ENCODE results near the gene LILRA1. TPM values are rescaled to one million over a fixed set of nuclear protein-coding genes. Genes with fewer than 3 reads are reported as not detected.

LILRA1 gene
- total and polyA plus RNA-seq, 2 donors (not counting 1 experiment from before 2014, with no cell fraction given), result 1.5 TPM; not detected in 1

GRCh38 chr19:54554006-54554405 lies 39.4 kb upstream of the LILRA1 start:
- TF ChIP-seq EZH2 (IDR thresholded peaks at IDR 0.05; ENCODE audit: borderline replicate concordance, insufficient read depth, low read depth, low read length, poor library complexity, severe bottlenecking) (no peak), CTCF (IDR thresholded peaks at IDR 0.05) (no peak)
- Mint-ChIP-seq H3K4me1 (peaks cover 14% of the 10 kb centered on the region), H3K4me3 (no peak overlapping the region), H3K27ac (no peak overlapping the region), H3K9me3 (ENCODE audit: insufficient read depth) (no peaks in the 10 kb centered on the region), H3K27me3 (peaks cover 28% of the 10 kb centered on the region)
- Histone ChIP-seq H3K4me3 (ENCODE audit: control extremely low read depth in 1 of 5, extremely low read depth in 1 of 5, insufficient read depth in 1 of 5, low read depth in 2 of 5, low read length in 4 of 5) (no peak overlapping the region), H3K79me2 (ENCODE audit: control insufficient read depth, insufficient read depth, low read length) (no peaks in the 10 kb centered on the region), H2AFZ (ENCODE audit: insufficient read depth, low read depth, low read length, poor library complexity, severe bottlenecking) (no peak overlapping the region), H3K36me3 (replicated peaks in 1 of 2; ENCODE audit: control extremely low read depth in 1 of 2, control insufficient read depth in 1 of 2, extremely low read depth in 1 of 2, insufficient read depth in 2 of 2, low read length in 1 of 2) (no peaks in the 10 kb centered on the region), H3K4me1 (ENCODE audit: control insufficient read depth in 2 of 2, insufficient read depth in 2 of 2, low read length in 2 of 2) (peaks cover 12 to 14% of the 10 kb centered on the region in 2 donors), H3K9ac (ENCODE audit: low read length) (no peak overlapping the region), H3K4me2 (replicated peaks; ENCODE audit: low read depth, low read length, poor library complexity, severe bottlenecking) (no peak overlapping the region), H3K9me3 (ENCODE audit: control extremely low read depth in 1 of 3, control insufficient read depth in 2 of 3, insufficient read depth in 1 of 3, low read length in 2 of 3) (no peaks in the 10 kb centered on the region), H3K27ac (ENCODE audit: low read length in 2 of 2) (no peak overlapping the region), H3K27me3 (replicated peaks in 1 of 4; ENCODE audit: control extremely low read depth in 1 of 4, control insufficient read depth in 3 of 4, insufficient read depth in 4 of 4, low read length in 3 of 4) (peaks cover 0 to 5% (median 1%) of the 10 kb centered on the region in 4 experiments), H4K20me1 (ENCODE audit: control insufficient read depth, insufficient read depth, low read length, poor library complexity, severe bottlenecking) (no peaks in the 10 kb centered on the region)
- intact Hi-C loops (cut with micrococcal nuclease), result no loop called here
- CTCF ChIA-PET, result no interaction called here
- no peak for DNase-seq
- POLR2A ChIA-PET, result no interaction called here
- 98% methylated on average over 10 of the region's 10 CpGs for WGBS (ENCODE audit: insufficient coverage)
- ATAC-seq (ENCODE audit: low read depth), result no peak

GRCh38 chr19:54554896-54555295 lies 38.5 kb upstream of the LILRA1 start:
- peaks cover 12 to 14% of the 10 kb centered on the region in 2 donors for H3K4me1 ChIP-seq (ENCODE audit: control insufficient read depth in 2 of 2, insufficient read depth in 2 of 2, low read length in 2 of 2)
- intact Hi-C loops (cut with micrococcal nuclease), result no loop called here
- no peaks in the 10 kb centered on the region for H4K20me1 ChIP-seq (ENCODE audit: control insufficient read depth, insufficient read depth, low read length, poor library complexity, severe bottlenecking)
- H3K9ac ChIP-seq (ENCODE audit: low read length), result no peak overlapping the region
- no peaks in the 10 kb centered on the region for H3K79me2 ChIP-seq (ENCODE audit: control insufficient read depth, insufficient read depth, low read length)
- no peaks in the 10 kb centered on the region for H3K36me3 ChIP-seq (replicated peaks in 1 of 2; ENCODE audit: control extremely low read depth in 1 of 2, control insufficient read depth in 1 of 2, extremely low read depth in 1 of 2, insufficient read depth in 2 of 2, low read length in 1 of 2)
- Mint-ChIP-seq H3K27me3 (peaks cover 28% of the 10 kb centered on the region), H3K4me1 (peaks cover 14% of the 10 kb centered on the region), H3K27ac (no peak overlapping the region), H3K4me3 (no peak overlapping the region), H3K9me3 (ENCODE audit: insufficient read depth) (no peaks in the 10 kb centered on the region)
- CTCF ChIA-PET, result no interaction called here
- H3K9me3 ChIP-seq (ENCODE audit: control extremely low read depth in 1 of 3, control insufficient read depth in 2 of 3, insufficient read depth in 1 of 3, low read length in 2 of 3), result no peaks in the 10 kb centered on the region
- POLR2A ChIA-PET, result no interaction called here
- DNase-seq (no peak), ATAC-seq (ENCODE audit: low read depth) (no peak)
- H3K27me3 ChIP-seq (replicated peaks in 1 of 4; ENCODE audit: control extremely low read depth in 1 of 4, control insufficient read depth in 3 of 4, insufficient read depth in 4 of 4, low read length in 3 of 4), result peaks cover 0 to 8% (median 1%) of the 10 kb centered on the region in 4 experiments
- WGBS (ENCODE audit: insufficient coverage), result 86% methylated on average over 15 of the region's 16 CpGs
- no peak overlapping the region for H3K4me2 ChIP-seq (replicated peaks; ENCODE audit: low read depth, low read length, poor library complexity, severe bottlenecking)
- no peak overlapping the region for H2AFZ ChIP-seq (ENCODE audit: insufficient read depth, low read depth, low read length, poor library complexity, severe bottlenecking)
- H3K4me3 ChIP-seq (ENCODE audit: control extremely low read depth in 1 of 5, extremely low read depth in 1 of 5, insufficient read depth in 1 of 5, low read depth in 2 of 5, low read length in 4 of 5), result no peak overlapping the region
- no peak overlapping the region for H3K27ac ChIP-seq (ENCODE audit: low read length in 2 of 2)
- TF ChIP-seq CTCF (IDR thresholded peaks at IDR 0.05), result no peak
- TF ChIP-seq EZH2 (IDR thresholded peaks at IDR 0.05; ENCODE audit: borderline replicate concordance, insufficient read depth, low read depth, low read length, poor library complexity, severe bottlenecking), result no peak
